Parathyroid adenoma (tissue), 2 donors: ENCODE results near the gene TAAR9.

Experiments
- H2AFZ ChIP-seq: fragments of 300-600 bp; sonication (generic); one replicate; pipeline ENCODE4 v1.7.0; 2017; ENCODE audit warnings: antibody characterized with exemption, mild to moderate bottlenecking
- H3K27ac ChIP-seq: fragments of 300-600 bp; sonication (generic); one replicate; pipeline ENCODE4 v1.7.0; 2017
- H3K27me3 ChIP-seq: fragments of 300-600 bp; sonication (generic); one replicate; pipeline ENCODE4 v1.7.0; 2017; ENCODE audit warnings: low read length; ENCODE audit not compliant: control insufficient read depth, insufficient read depth
- H3K36me3 ChIP-seq: fragments of 300-600 bp; sonication (generic); one replicate; pipeline ENCODE4 v1.7.0; 2017; ENCODE audit warnings: low read length; ENCODE audit not compliant: control insufficient read depth, insufficient read depth
- H3K4me1 ChIP-seq: fragments of 300-600 bp; sonication (generic); one replicate; pipeline ENCODE4 v1.7.0; 2017; ENCODE audit warnings: control low read depth
- H3K4me2 ChIP-seq: fragments of 300-600 bp; sonication (generic); one replicate; pipeline ENCODE4 v1.7.0; 2017; ENCODE audit warnings: low read length
- H3K4me3 ChIP-seq: fragments of 300-600 bp; sonication (generic); one replicate; pipeline ENCODE4 v1.7.0; 2017; ENCODE audit warnings: low read depth, low read length
- H3K79me2 ChIP-seq: fragments of 300-600 bp; sonication (generic); one replicate; pipeline ENCODE4 v1.7.0; 2017; ENCODE audit warnings: control low read depth
- H3K9ac ChIP-seq: fragments of 300-600 bp; sonication (generic); one replicate; pipeline ENCODE4 v1.7.0; 2017; ENCODE audit warnings: mild to moderate bottlenecking
- H3K9me3 ChIP-seq: fragments of 300-600 bp; sonication (generic); one replicate; pipeline ENCODE4 v1.7.0; 2017; ENCODE audit warnings: low read length; ENCODE audit not compliant: control insufficient read depth
- CTCF ChIP-seq: fragments of 300-600 bp; sonication (generic); IDR thresholded peaks from one replicate; pipeline ENCODE4 v1.7.0; 2017; ENCODE audit warnings: antibody characterized with exemption, mild to moderate bottlenecking
- donor health status: primary hyperparathyroidism.

TAAR9 gene

GRCh38 chr6:132491881-132492280, 46.2 kb upstream of the TAAR9 start:
- no peak overlapping the region for H2AFZ ChIP-seq
- H3K27ac ChIP-seq: no peak overlapping the region
- no peaks in the 10 kb centered on the region for H3K4me1 ChIP-seq
- no peak overlapping the region for H3K4me3 ChIP-seq
- peaks cover 21% of the 10 kb centered on the region for H3K79me2 ChIP-seq
- H3K36me3 ChIP-seq: no peaks in the 10 kb centered on the region
- no peak overlapping the region for H3K4me2 ChIP-seq
- no peaks in the 10 kb centered on the region for H3K27me3 ChIP-seq
- no peak for TF ChIP-seq CTCF
- no peak overlapping the region for H3K9ac ChIP-seq
- H3K9me3 ChIP-seq: no peaks in the 10 kb centered on the region

GRCh38 chr6:132494954-132495353, 43.1 kb upstream of the TAAR9 start:
- no peak for TF ChIP-seq CTCF
- H3K9ac ChIP-seq: no peak overlapping the region
- H3K4me3 ChIP-seq: no peak overlapping the region
- H3K36me3 ChIP-seq: no peaks in the 10 kb centered on the region
- H3K79me2 ChIP-seq: peaks cover 22% of the 10 kb centered on the region
- H3K27ac ChIP-seq: no peak overlapping the region
- H3K4me2 ChIP-seq: no peak overlapping the region
- peaks cover under 1% of the 10 kb centered on the region for H3K4me1 ChIP-seq
- H2AFZ ChIP-seq: no peak overlapping the region
- H3K9me3 ChIP-seq: no peaks in the 10 kb centered on the region
- H3K27me3 ChIP-seq: no peaks in the 10 kb centered on the region

- Histone ChIP-seq H3K36me3 (no peaks in the 10 kb centered on the region), H3K4me3 (no peak overlapping the region), H2AFZ (no peak overlapping the region), H3K79me2 (peaks cover 22% of the 10 kb centered on the region), H3K9ac (no peak overlapping the region), H3K4me2 (no peak overlapping the region), H3K27ac (no peak overlapping the region), H3K9me3 (no peaks in the 10 kb centered on the region), H3K4me1 (peaks cover 6% of the 10 kb centered on the region), H3K27me3 (no peaks in the 10 kb centered on the region)
- no peak for TF ChIP-seq CTCF
Observed at GRCh38 chr6:132495604-132496079, 42.4 kb upstream of the TAAR9 start.

- Histone ChIP-seq H3K79me2 (peaks cover 22% of the 10 kb centered on the region), H3K9me3 (no peaks in the 10 kb centered on the region), H3K9ac (no peak overlapping the region), H3K4me1 (peaks cover 6% of the 10 kb centered on the region), H2AFZ (no peak overlapping the region), H3K27ac (no peak overlapping the region), H3K27me3 (no peaks in the 10 kb centered on the region), H3K36me3 (no peaks in the 10 kb centered on the region), H3K4me3 (no peak overlapping the region), H3K4me2 (no peak overlapping the region)
- no peak for TF ChIP-seq CTCF
Observed at GRCh38 chr6:132496519-132497180, 41.4 kb upstream of the TAAR9 start.

GRCh38 chr6:132498638-132499037, 39.4 kb upstream of the TAAR9 start:
- Histone ChIP-seq H3K36me3 (no peaks in the 10 kb centered on the region), H3K27me3 (no peaks in the 10 kb centered on the region), H3K27ac (no peak overlapping the region), H3K4me1 (peaks cover 6% of the 10 kb centered on the region), H3K79me2 (peaks cover 20% of the 10 kb centered on the region), H3K4me3 (no peak overlapping the region), H2AFZ (no peak overlapping the region), H3K9me3 (no peaks in the 10 kb centered on the region), H3K4me2 (no peak overlapping the region), H3K9ac (no peak overlapping the region)
- no peak for TF ChIP-seq CTCF
